PC-3 (cell line): ENCODE measurements around the gene OR10AD1. TPM values are rescaled to one million over a fixed set of nuclear protein-coding genes. Genes with fewer than 3 reads are reported as not detected.

Experiments used
- ATAC-seq: fragments of 200-7000 bp; cut with Tn5 transposase; 2 replicates; pipeline ENCODE4 v1.9.1; 2020; ENCODE audit warnings: mild to moderate bottlenecking, moderate library complexity
- BruUV-seq: library from RNA; stranded (reverse); fragments of 400-500 nt; replicated peaks from 2 replicates; lab custom pipeline; 2021; lab: Mats Ljungman, UMichigan
- CTCF ChIA-PET: fragments of 300-600 bp; sonication (Branson Sonifier 250); formaldehyde crosslinking; loops from one replicate; lab custom pipeline; 2022; ENCODE audit warnings: antibody characterized with exemption; lab: Charles Lee
- POLR2A ChIA-PET: fragments of 300-600 bp; sonication (Branson Sonifier 250); formaldehyde crosslinking; loops from one replicate; lab custom pipeline; 2022; ENCODE audit warnings: antibody characterized with exemption; ENCODE audit not compliant: unreplicated experiment; lab: Charles Lee
- DNase-seq: peaks from one replicate; pipeline ENCODE4 v3.0.0-alpha.2; 2015
- H2AFZ ChIP-seq: fragments of 300-600 bp; sonication (generic); 2 replicates; pipeline ENCODE4 v1.6.0; 2016; ENCODE audit warnings: antibody characterized with exemption, low read length
- H3F3A ChIP-seq: fragments of 300-600 bp; sonication (generic); one replicate; pipeline ENCODE4 v1.6.0; 2017; ENCODE audit warnings: antibody characterized with exemption, low read length, control low read depth, mild to moderate bottlenecking; ENCODE audit not compliant: unreplicated experiment
- H3K27ac ChIP-seq: fragments of 300-600 bp; sonication (generic); 2 replicates; pipeline ENCODE4 v1.5.1; 2016; ENCODE audit warnings: mild to moderate bottlenecking, low read length
- H3K27me3 ChIP-seq: fragments of 300-600 bp; sonication (generic); 2 replicates; pipeline ENCODE4 v1.6.1; 2016; ENCODE audit warnings: low read length, mixed read lengths
- H3K36me3 ChIP-seq: fragments of 300-600 bp; sonication (generic); 2 replicates; pipeline ENCODE4 v1.6.1; 2016; ENCODE audit warnings: low read depth, mixed run types, low read length, mixed read lengths
- H3K4me1 ChIP-seq: fragments of 300-600 bp; sonication (generic); 2 replicates; pipeline ENCODE4 v1.5.1; 2016; ENCODE audit warnings: low read length; ENCODE audit not compliant: insufficient read depth
- H3K4me2 ChIP-seq: fragments of 300-600 bp; sonication (generic); 2 replicates; pipeline ENCODE4 v1.6.0; 2016; ENCODE audit warnings: low read length
- H3K4me3 ChIP-seq: fragments of 300-600 bp; sonication (generic); 2 replicates; pipeline ENCODE4 v1.5.1; 2016; ENCODE audit warnings: mild to moderate bottlenecking, low read length, mixed read lengths
- H3K79me2 ChIP-seq: fragments of 300-600 bp; sonication (generic); 2 replicates; pipeline ENCODE4 v1.6.1; 2017; ENCODE audit warnings: low read length, mixed read lengths
- H3K9ac ChIP-seq: fragments of 300-600 bp; sonication (generic); 2 replicates; pipeline ENCODE4 v1.6.0; 2016; ENCODE audit warnings: mild to moderate bottlenecking, low read length
- H3K9me2 ChIP-seq: fragments of 300-600 bp; sonication (generic); replicated peaks from 2 replicates; pipeline ENCODE4 v1.6.1; 2016; ENCODE audit warnings: mixed run types, low read length, mixed read lengths
- H3K9me3 ChIP-seq: fragments of 300-600 bp; sonication (generic); 2 replicates; pipeline ENCODE4 v1.6.1; 2016; ENCODE audit warnings: low read length, mixed read lengths
- H4K20me1 ChIP-seq: fragments of 300-600 bp; sonication (generic); 2 replicates; pipeline ENCODE4 v1.6.1; 2016; ENCODE audit warnings: low read length, mixed read lengths
- CTCF ChIP-seq: fragments of 300-600 bp; sonication (generic); conservative IDR thresholded peaks from 2 replicates; pipeline ENCODE4 v1.5.1; 2017; ENCODE audit warnings: antibody characterized with exemption, low read depth, mild to moderate bottlenecking, low read length
- EZH2 ChIP-seq: fragments of 300-600 bp; sonication (generic); IDR thresholded peaks from one replicate; pipeline ENCODE4 v1.6.1; 2017; ENCODE audit warnings: antibody characterized with exemption, mild to moderate bottlenecking, low read length; ENCODE audit not compliant: unreplicated experiment
- EZH2phosphoT487 ChIP-seq: fragments of 300-600 bp; sonication (generic); IDR thresholded peaks from 2 replicates; pipeline ENCODE4 v1.6.1; 2018; ENCODE audit warnings: mild to moderate bottlenecking, antibody characterized with exemption, low read length, borderline replicate concordance
- intact Hi-C: fragments of 100-400 bp; cut with micrococcal nuclease; formaldehyde crosslinking; loops from 2 replicates; pipeline ENCODE4 v1.9.0; 2023
- total RNA-seq: library from RNA; depleted of rRNA; stranded (reverse); fragments of >200 nt; gene quantifications from 2 replicates; pipeline ENCODE4 v1.2.3, GENCODE V29; 2014

The OR10AD1 gene
- total RNA-seq, 1 experiment from 2014 or later, result not detected

GRCh38 chr12:48184549-48184922, 18.6 kb downstream of the OR10AD1 start:
- Histone ChIP-seq H3F3A (no peaks in the 10 kb centered on the region), H3K36me3 (no peaks in the 10 kb centered on the region), H3K27ac (no peak overlapping the region), H3K9me2 (no peaks in the 10 kb centered on the region), H3K4me2 (no peak overlapping the region), H3K4me3 (no peak overlapping the region), H3K27me3 (peaks cover 35% of the 10 kb centered on the region), H3K9me3 (no peaks in the 10 kb centered on the region), H3K9ac (no peak overlapping the region), H4K20me1 (no peaks in the 10 kb centered on the region), H2AFZ (no peak overlapping the region), H3K4me1 (peaks cover 13% of the 10 kb centered on the region), H3K79me2 (no peaks in the 10 kb centered on the region)
- ATAC-seq (no peak), DNase-seq (no peak)
- TF ChIP-seq EZH2 (no peak), CTCF (no peak), EZH2phosphoT487 (no peak)
- CTCF ChIA-PET, result no interaction called here
- BruUV-seq, result no TSS peak
- intact Hi-C loops, result loop anchor here (10.0 kb wide), 1 partner anchor 280 kb away; the partner anchor contains the start of gene VDR
- POLR2A ChIA-PET, result no interaction called here

- no peak for DNase-seq
- Histone ChIP-seq H2AFZ (no peak overlapping the region), H3K36me3 (no peaks in the 10 kb centered on the region), H3F3A (no peaks in the 10 kb centered on the region), H3K79me2 (no peaks in the 10 kb centered on the region), H4K20me1 (no peaks in the 10 kb centered on the region), H3K9me2 (no peaks in the 10 kb centered on the region), H3K4me3 (no peak overlapping the region), H3K4me1 (peaks cover 13% of the 10 kb centered on the region), H3K9me3 (no peaks in the 10 kb centered on the region), H3K27ac (no peak overlapping the region), H3K27me3 (peaks cover 38% of the 10 kb centered on the region), H3K4me2 (no peak overlapping the region), H3K9ac (no peak overlapping the region)
- ChIA-PET POLR2A (no interaction called here), CTCF (no interaction called here)
- no peak for TF ChIP-seq CTCF
- no peak for TF ChIP-seq EZH2phosphoT487
- TF ChIP-seq EZH2, result no peak
- ATAC-seq, result no peak
- intact Hi-C loops, result loop anchor here (10.0 kb wide), 1 partner anchor 279 kb away; the partner anchor contains the start of gene VDR
- no TSS peak for BruUV-seq
These were observed 19.1 kb downstream of the OR10AD1 start for GRCh38 chr12:48183876-48184548.
